K562 (cell line): ENCODE measurements around the gene PRKACA. TPM values are rescaled to one million over a fixed set of nuclear protein-coding genes. Genes with fewer than 3 reads are reported as not detected.
A peak's percentile ranks its signal among the peaks of the same experiment; 100 is the strongest.

Source experiments
- BMI1 ChIP-seq: fragments of 150-350 bp; IDR thresholded peaks from 2 replicates; pipeline ENCODE4 v1.6.1; 2014; ENCODE audit warnings: low read length
- ETV1 ChIP-seq: fragments of 450-650 bp; conservative IDR thresholded peaks from 2 replicates; pipeline ENCODE4 v1.6.1; 2016; ENCODE audit warnings: missing genetic modification characterization, control low read depth, low read depth, missing compliant biosample characterization
- MEF2A ChIP-seq: IDR thresholded peaks from 2 replicates; pipeline ENCODE4 v1.6.1; 2011; ENCODE audit warnings: low read depth, mild to moderate bottlenecking, low read length, moderate library complexity; ENCODE audit not compliant: control insufficient read depth
- MTA1 ChIP-seq: fragments of 450-650 bp; IDR thresholded peaks from 2 replicates; pipeline ENCODE4 v1.6.1; 2017; ENCODE audit warnings: borderline replicate concordance
- NELFE ChIP-seq: IDR thresholded peaks from 2 replicates; pipeline ENCODE4 v1.6.1; 2011; ENCODE audit warnings: mild to moderate bottlenecking; ENCODE audit not compliant: insufficient read depth, insufficient read length
- NFE2 ChIP-seq: IDR thresholded peaks from 2 replicates; pipeline ENCODE4 v1.6.1; 2014; ENCODE audit warnings: antibody characterized with exemption, low read depth
- POLR2H ChIP-seq: IDR thresholded peaks from 2 replicates; pipeline ENCODE4 v1.6.1; 2016; ENCODE audit warnings: missing genetic modification characterization, low read depth, mild to moderate bottlenecking, control low read depth, missing compliant biosample characterization, moderate library complexity
- RFX1 ChIP-seq: fragments of 450-650 bp; IDR thresholded peaks from 2 replicates; pipeline ENCODE4 v1.6.1; 2016; ENCODE audit warnings: mild to moderate bottlenecking, moderate library complexity
- SMARCB1 ChIP-seq: IDR thresholded peaks from 2 replicates; pipeline ENCODE4 v1.6.1; 2011; ENCODE audit warnings: improper control_type of control experiment, low read depth; ENCODE audit not compliant: insufficient read length
- STAG1 ChIP-seq: sonication (generic); formaldehyde crosslinking; IDR thresholded peaks from 2 replicates; pipeline ENCODE4 v1.5.0; 2020; ENCODE audit warnings: missing genetic modification reagents, borderline replicate concordance
- TAF1 ChIP-seq: IDR thresholded peaks from 2 replicates; pipeline ENCODE4 v1.6.1; 2011; ENCODE audit warnings: mild to moderate bottlenecking, low read length, moderate library complexity; ENCODE audit not compliant: insufficient read depth, control insufficient read depth, severe bottlenecking; ENCODE audit errors: extremely low read depth
- ZNF146 ChIP-seq: IDR thresholded peaks from one replicate; pipeline ENCODE4 v1.6.1; 2018; ENCODE audit warnings: missing compliant biosample characterization; ENCODE audit not compliant: unreplicated experiment
- ZNF184 ChIP-seq: sonication (generic); formaldehyde crosslinking; IDR thresholded peaks from 2 replicates; pipeline ENCODE4 v1.5.0; 2020; ENCODE audit warnings: missing genetic modification reagents
- ZNF583 ChIP-seq: fragments of 250-450 bp; sonication (Bioruptor Pico); IDR thresholded peaks from 2 replicates; pipeline ENCODE4 v1.4.0; 2020
- ZNF695 ChIP-seq: fragments of 450-650 bp; formaldehyde crosslinking; IDR thresholded peaks from 2 replicates; pipeline ENCODE4 v1.4.0; 2020; ENCODE audit warnings: mild to moderate bottlenecking, moderate library complexity
- polyA plus RNA-seq, 8 experiments: library from polyadenylated mRNA; depleted of rRNA in 4 of 8; stranded (reverse) in 5 of 8; unstranded in 3 of 8; fragments of >200 nt; fragmentation: Nextera tagmentation in 2 of 8; fragmentation: Illumina TruSeq in 1 of 8; extraction: Ambion mirVana in 2 of 8; extraction: Trizol in 1 of 8; gene quantifications; 2 replicates each; pipeline versions ENCODE4 v1.2.1 to v1.2.3, GENCODE V29; 2011 to 2014; ENCODE audit warnings: inconsistent platforms in 1 of 8, missing spikeins in 1 of 8
- total RNA-seq, 7 experiments: library from RNA; depleted of rRNA in 6 of 7; stranded (reverse); fragments of >200 nt in 6 of 7; fragmentation: Illumina TruSeq in 2 of 7; extraction: Trizol in 2 of 7; gene quantifications; 2 replicates each; pipeline versions ENCODE4 v1.2.1 to v1.2.3, GENCODE V29; 2011 to 2021; ENCODE audit warnings: low replicate concordance in 1 of 7
- TF ChIP-seq, protein P1 (sequence below): fragments of 250-450 bp; sonication (Bioruptor Pico); IDR thresholded peaks from 2 replicates; pipeline ENCODE4 v1.8.0; 2022; ENCODE audit warnings: moderate library complexity, mild to moderate bottlenecking, inconsistent platforms
- TF ChIP-seq, protein P2 (sequence below): sonication (generic); formaldehyde crosslinking; IDR thresholded peaks from 2 replicates; pipeline ENCODE4 v1.8.0; 2022; ENCODE audit warnings: mild to moderate bottlenecking, missing genetic modification reagents
- TF ChIP-seq, protein P3 (sequence below): IDR thresholded peaks from 2 replicates; pipeline ENCODE4 v1.6.1; 2014; ENCODE audit warnings: antibody characterized with exemption
- TF ChIP-seq, protein P4 (sequence below): sonication (generic); formaldehyde crosslinking; IDR thresholded peaks from 2 replicates; pipeline ENCODE4 v1.9.0; 2022; ENCODE audit warnings: mild to moderate bottlenecking, missing genetic modification reagents
- TF ChIP-seq, protein P5 (sequence below): IDR thresholded peaks from 2 replicates; pipeline ENCODE4 v1.6.1; 2012; ENCODE audit warnings: low read depth, low read length, improper control_type of control experiment, borderline replicate concordance
- TF ChIP-seq, protein P6 (sequence below): fragments of 450-650 bp; formaldehyde crosslinking; IDR thresholded peaks from 2 replicates; pipeline ENCODE4 v1.4.0; 2022; ENCODE audit warnings: missing genetic modification characterization

Gene PRKACA
- total and polyA plus RNA-seq, 9 of the 15 experiments (the other 6 are each of a cell fraction or from before 2014, with no cell fraction given), result 1.2 to 63.1 (median 13.0) TPM

DNA sequence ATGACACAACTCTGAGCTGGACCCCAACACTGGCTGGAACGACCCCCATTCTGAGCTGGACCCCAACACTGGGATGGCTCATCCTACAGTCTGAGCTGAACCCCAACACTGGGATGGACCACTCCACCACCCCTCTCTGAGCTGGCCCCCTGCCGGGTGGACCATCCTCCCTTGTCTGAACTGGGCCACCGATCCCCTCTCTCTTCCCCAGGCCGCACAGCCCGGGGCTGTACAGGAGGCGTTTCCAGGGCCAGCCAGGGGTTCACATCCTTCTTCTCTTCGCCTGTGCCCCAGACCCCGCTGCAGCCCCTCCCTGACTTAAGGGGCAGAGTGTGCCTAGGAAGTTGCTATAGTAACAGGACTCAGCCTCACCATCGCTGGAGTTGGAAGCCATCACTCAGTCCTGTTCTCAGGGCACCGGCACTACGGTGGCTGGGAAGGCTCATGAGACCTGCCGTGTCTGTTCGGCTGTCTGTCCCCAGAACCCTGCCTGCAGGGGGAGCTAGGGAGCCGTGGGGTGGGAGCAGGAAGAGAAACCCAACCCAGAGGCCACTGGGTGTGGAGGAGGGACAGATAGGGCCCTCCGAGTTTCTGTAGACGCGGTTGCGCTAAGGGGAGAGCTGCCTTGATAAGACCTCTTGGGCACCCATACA, 3.7 kb downstream of the PRKACA start (continued):
- TF ChIP-seq, protein P1, sequence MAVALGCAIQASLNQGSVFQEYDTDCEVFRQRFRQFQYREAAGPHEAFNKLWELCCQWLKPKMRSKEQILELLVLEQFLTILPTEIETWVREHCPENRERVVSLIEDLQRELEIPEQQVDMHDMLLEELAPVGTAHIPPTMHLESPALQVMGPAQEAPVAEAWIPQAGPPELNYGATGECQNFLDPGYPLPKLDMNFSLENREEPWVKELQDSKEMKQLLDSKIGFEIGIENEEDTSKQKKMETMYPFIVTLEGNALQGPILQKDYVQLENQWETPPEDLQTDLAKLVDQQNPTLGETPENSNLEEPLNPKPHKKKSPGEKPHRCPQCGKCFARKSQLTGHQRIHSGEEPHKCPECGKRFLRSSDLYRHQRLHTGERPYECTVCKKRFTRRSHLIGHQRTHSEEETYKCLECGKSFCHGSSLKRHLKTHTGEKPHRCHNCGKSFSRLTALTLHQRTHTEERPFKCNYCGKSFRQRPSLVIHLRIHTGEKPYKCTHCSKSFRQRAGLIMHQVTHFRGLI (CRISPR knock-in tag), result no peak
- TF ChIP-seq NELFE (no peak), STAG1 (no peak), ZNF146 (CRISPR knock-in tag) (no peak), TAF1 (no peak), MEF2A (no peak), BMI1 (no peak), SMARCB1 (no peak), RFX1 (peak; percentile 89), ZNF583 (CRISPR knock-in tag) (no peak), ZNF695 (CRISPR knock-in tag) (no peak), POLR2H (tag) (no peak), ZNF184 (CRISPR knock-in tag) (no peak), NFE2 (no peak), ETV1 (no peak; the same call in 1 of the 2 replicates), MTA1 (no peak)
- TF ChIP-seq, protein P2, sequence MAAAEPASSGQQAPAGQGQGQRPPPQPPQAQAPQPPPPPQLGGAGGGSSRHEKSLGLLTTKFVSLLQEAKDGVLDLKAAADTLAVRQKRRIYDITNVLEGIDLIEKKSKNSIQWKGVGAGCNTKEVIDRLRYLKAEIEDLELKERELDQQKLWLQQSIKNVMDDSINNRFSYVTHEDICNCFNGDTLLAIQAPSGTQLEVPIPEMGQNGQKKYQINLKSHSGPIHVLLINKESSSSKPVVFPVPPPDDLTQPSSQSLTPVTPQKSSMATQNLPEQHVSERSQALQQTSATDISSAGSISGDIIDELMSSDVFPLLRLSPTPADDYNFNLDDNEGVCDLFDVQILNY (CRISPR knock-in tag), result no peak
- TF ChIP-seq, protein P3, sequence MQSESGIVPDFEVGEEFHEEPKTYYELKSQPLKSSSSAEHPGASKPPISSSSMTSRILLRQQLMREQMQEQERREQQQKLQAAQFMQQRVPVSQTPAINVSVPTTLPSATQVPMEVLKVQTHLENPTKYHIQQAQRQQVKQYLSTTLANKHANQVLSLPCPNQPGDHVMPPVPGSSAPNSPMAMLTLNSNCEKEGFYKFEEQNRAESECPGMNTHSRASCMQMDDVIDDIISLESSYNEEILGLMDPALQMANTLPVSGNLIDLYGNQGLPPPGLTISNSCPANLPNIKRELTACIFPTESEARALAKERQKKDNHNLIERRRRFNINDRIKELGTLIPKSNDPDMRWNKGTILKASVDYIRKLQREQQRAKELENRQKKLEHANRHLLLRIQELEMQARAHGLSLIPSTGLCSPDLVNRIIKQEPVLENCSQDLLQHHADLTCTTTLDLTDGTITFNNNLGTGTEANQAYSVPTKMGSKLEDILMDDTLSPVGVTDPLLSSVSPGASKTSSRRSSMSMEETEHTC, result no peak
- TF ChIP-seq, protein P4, sequence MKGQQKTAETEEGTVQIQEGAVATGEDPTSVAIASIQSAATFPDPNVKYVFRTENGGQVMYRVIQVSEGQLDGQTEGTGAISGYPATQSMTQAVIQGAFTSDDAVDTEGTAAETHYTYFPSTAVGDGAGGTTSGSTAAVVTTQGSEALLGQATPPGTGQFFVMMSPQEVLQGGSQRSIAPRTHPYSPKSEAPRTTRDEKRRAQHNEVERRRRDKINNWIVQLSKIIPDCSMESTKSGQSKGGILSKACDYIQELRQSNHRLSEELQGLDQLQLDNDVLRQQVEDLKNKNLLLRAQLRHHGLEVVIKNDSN (CRISPR knock-in tag), result peak; percentile 40
- TF ChIP-seq, protein P5, sequence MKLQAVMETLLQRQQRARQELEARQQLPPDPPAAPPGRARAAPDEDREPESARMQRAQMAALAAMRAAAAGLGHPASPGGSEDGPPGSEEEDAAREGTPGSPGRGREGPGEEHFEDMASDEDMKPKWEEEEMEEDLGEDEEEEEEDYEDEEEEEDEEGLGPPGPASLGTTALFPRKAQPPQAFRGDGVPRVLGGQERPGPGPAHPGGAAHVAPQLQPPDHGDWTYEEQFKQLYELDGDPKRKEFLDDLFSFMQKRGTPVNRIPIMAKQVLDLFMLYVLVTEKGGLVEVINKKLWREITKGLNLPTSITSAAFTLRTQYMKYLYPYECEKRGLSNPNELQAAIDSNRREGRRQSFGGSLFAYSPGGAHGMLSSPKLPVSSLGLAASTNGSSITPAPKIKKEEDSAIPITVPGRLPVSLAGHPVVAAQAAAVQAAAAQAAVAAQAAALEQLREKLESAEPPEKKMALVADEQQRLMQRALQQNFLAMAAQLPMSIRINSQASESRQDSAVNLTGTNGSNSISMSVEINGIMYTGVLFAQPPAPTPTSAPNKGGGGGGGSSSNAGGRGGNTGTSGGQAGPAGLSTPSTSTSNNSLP, result no peak
- TF ChIP-seq, protein P6, sequence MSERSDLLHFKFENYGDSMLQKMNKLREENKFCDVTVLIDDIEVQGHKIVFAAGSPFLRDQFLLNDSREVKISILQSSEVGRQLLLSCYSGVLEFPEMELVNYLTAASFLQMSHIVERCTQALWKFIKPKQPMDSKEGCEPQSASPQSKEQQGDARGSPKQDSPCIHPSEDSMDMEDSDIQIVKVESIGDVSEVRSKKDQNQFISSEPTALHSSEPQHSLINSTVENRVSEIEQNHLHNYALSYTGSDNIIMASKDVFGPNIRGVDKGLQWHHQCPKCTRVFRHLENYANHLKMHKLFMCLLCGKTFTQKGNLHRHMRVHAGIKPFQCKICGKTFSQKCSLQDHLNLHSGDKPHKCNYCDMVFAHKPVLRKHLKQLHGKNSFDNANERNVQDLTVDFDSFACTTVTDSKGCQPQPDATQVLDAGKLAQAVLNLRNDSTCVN (CRISPR knock-in tag), result no peak
